HCT116 (cell line): ENCODE measurements around the gene IGF2BP3. TPM values are rescaled to one million over a fixed set of nuclear protein-coding genes. Genes with fewer than 3 reads are reported as not detected.
"Not testable (repeated sequence)": the region's sequence is repeated elsewhere in the genome, so short reads cannot be mapped to it uniquely, and the experiment has no call there.

Source experiments
- ATAC-seq: fragments of 200-7000 bp; cut with Tn5 transposase; 2 replicates; pipeline ENCODE4 v1.9.1; 2020; ENCODE audit warnings: mild to moderate bottlenecking, moderate library complexity
- BruUV-seq: library from RNA; stranded (reverse); fragments of 400-500 nt; replicated peaks from 2 replicates; lab custom pipeline; 2021; lab: Mats Ljungman, UMichigan
- CTCF ChIA-PET: fragments of 300-600 bp; sonication (Branson Sonifier 250); formaldehyde crosslinking; loops from one replicate; lab custom pipeline; 2021; ENCODE audit warnings: antibody characterized with exemption; lab: Charles Lee
- POLR2A ChIA-PET: fragments of 300-600, 350-600 bp; sonication (Branson Sonifier 250); formaldehyde crosslinking; loops from one replicate; lab custom pipeline; 2021; ENCODE audit warnings: antibody characterized with exemption; lab: Charles Lee
- RAD21 ChIA-PET, 2 experiments: fragments of 300-600 bp; sonication (Branson Sonifier 250); formaldehyde crosslinking; loops; one replicate each; lab custom pipeline; 2023; ENCODE audit warnings: low total read pairs in 2 of 2; ENCODE audit not compliant: uncharacterized antibody in 2 of 2, unreplicated experiment in 2 of 2, low non-redundant PET in 1 of 2; lab: Charles Lee
- DNase-seq: peaks from one replicate; pipeline ENCODE4 v3.0.0-alpha.2; 2010; ENCODE audit warnings: low read depth, low spot score
- H2AFZ ChIP-seq: fragments of 200-600 bp; shearing (Covaris generic), sonication (generic); 2 replicates; pipeline ENCODE4 v1.6.1; 2017; ENCODE audit warnings: low read depth, mixed run types, mixed read lengths, antibody characterized with exemption, low read length; ENCODE audit not compliant: poor library complexity, severe bottlenecking
- H3K27ac ChIP-seq: 2 replicates; pipeline ENCODE4 v1.5.1; 2012; ENCODE audit warnings: low read depth, low read length
- H3K27me3 ChIP-seq: fragments of 200-600 bp; sonication (generic); 2 replicates; pipeline ENCODE4 v1.6.1; 2016; ENCODE audit warnings: mixed run types, low read length, mixed read lengths; ENCODE audit not compliant: insufficient read depth
- H3K36me3 ChIP-seq, 2 experiments: fragments of 200-500 bp in 1 of 2; fragments of 200-600 bp in 1 of 2; sonication (Bioruptor generic) in 1 of 2; sonication (generic) in 1 of 2; 2 replicates each; pipeline versions ENCODE4 v1.5.1 to v1.6.1; 2014 to 2016; ENCODE audit warnings: low read length in 2 of 2, inconsistent platforms in 1 of 2, mixed read lengths in 1 of 2, mixed run types in 1 of 2; ENCODE audit not compliant: insufficient read depth in 2 of 2, control insufficient read depth in 1 of 2
- H3K4me1 ChIP-seq, 2 experiments: fragments of 200-600 bp in 1 of 2; sonication (generic) in 1 of 2; 2 replicates each; pipeline versions ENCODE4 v1.5.1 to v1.6.1; 2012 to 2017; ENCODE audit warnings: low read length in 2 of 2, inconsistent platforms in 1 of 2, mild to moderate bottlenecking in 1 of 2, mixed read lengths in 1 of 2, mixed run types in 1 of 2, moderate library complexity in 1 of 2; ENCODE audit not compliant: insufficient read depth in 2 of 2, control insufficient read depth in 1 of 2
- H3K4me2 ChIP-seq: fragments of 200-600 bp; sonication (generic); 2 replicates; pipeline ENCODE4 v1.6.1; 2017; ENCODE audit warnings: mixed run types, low read length, mixed read lengths
- H3K4me3 ChIP-seq, 2 experiments: fragments of 200-600 bp in 1 of 2; sonication (generic) in 1 of 2; replicated peaks in 1 of 2; 2 replicates each; pipeline ENCODE4 v1.5.1; 2011 to 2016; ENCODE audit warnings: low read length in 2 of 2, control low read depth in 1 of 2, low read depth in 1 of 2, mild to moderate bottlenecking in 1 of 2, mixed read lengths in 1 of 2, mixed run types in 1 of 2
- H3K79me2 ChIP-seq: fragments of 200-600 bp; sonication (generic); 2 replicates; pipeline ENCODE4 v1.6.1; 2017; ENCODE audit warnings: mild to moderate bottlenecking, mixed run types, low read length, moderate library complexity, mixed read lengths; ENCODE audit not compliant: insufficient read depth
- H3K9ac ChIP-seq: fragments of 200-600 bp; sonication (generic); 2 replicates; pipeline ENCODE4 v1.6.1; 2016; ENCODE audit warnings: low read length, mixed read lengths
- H3K9me2 ChIP-seq: fragments of 200-600 bp; sonication (generic), shearing (Covaris generic); 2 replicates; pipeline ENCODE4 v1.6.1; 2017; ENCODE audit warnings: mixed run types, mild to moderate bottlenecking, moderate library complexity; ENCODE audit not compliant: insufficient read depth
- H3K9me3 ChIP-seq, 2 experiments: fragments of 200-500 bp in 1 of 2; fragments of 200-600 bp in 1 of 2; sonication (Bioruptor generic) in 1 of 2; sonication (generic) in 1 of 2; 2 replicates each; pipeline ENCODE4 v1.6.1; 2014 to 2017; ENCODE audit warnings: low read length in 2 of 2, mixed read lengths in 2 of 2, inconsistent platforms in 1 of 2, low read depth in 1 of 2, mild to moderate bottlenecking in 1 of 2, mixed run types in 1 of 2, moderate library complexity in 1 of 2; ENCODE audit not compliant: control insufficient read depth in 1 of 2, insufficient read depth in 1 of 2
- H4K20me1 ChIP-seq: fragments of 200-600 bp; sonication (generic), shearing (Covaris generic); 2 replicates; pipeline ENCODE4 v1.6.1; 2017; ENCODE audit warnings: mixed run types, mild to moderate bottlenecking, moderate library complexity; ENCODE audit not compliant: insufficient read depth
- ATF3 ChIP-seq: IDR thresholded peaks from 2 replicates; pipeline ENCODE4 v1.6.1; 2012
- CBX3 ChIP-seq: IDR thresholded peaks from 2 replicates; pipeline ENCODE4 v1.6.1; 2012; ENCODE audit warnings: low read depth
- CEBPB ChIP-seq: IDR thresholded peaks from 2 replicates; pipeline ENCODE4 v1.6.1; 2012; ENCODE audit warnings: low read depth
- EZH2phosphoT487 ChIP-seq: fragments of 200-600 bp; IDR thresholded peaks from 2 replicates; pipeline ENCODE4 v1.6.1; 2018; ENCODE audit warnings: antibody characterized with exemption, borderline replicate concordance
- FOSL1 ChIP-seq: IDR thresholded peaks from 2 replicates; pipeline ENCODE4 v1.6.1; 2012; ENCODE audit warnings: low read depth
- MAX ChIP-seq: IDR thresholded peaks from 2 replicates; pipeline ENCODE4 v1.6.1; 2012
- POLR2A ChIP-seq: IDR thresholded peaks from 2 replicates; pipeline ENCODE4 v1.7.0; 2011; ENCODE audit warnings: borderline replicate concordance; ENCODE audit not compliant: insufficient read depth, insufficient read length; ENCODE audit errors: extremely low read depth
- RAD21 ChIP-seq: IDR thresholded peaks from 2 replicates; pipeline ENCODE4 v1.6.1; 2012; ENCODE audit warnings: low read depth, mild to moderate bottlenecking
- REST ChIP-seq: IDR thresholded peaks from 2 replicates; pipeline ENCODE4 v1.6.1; 2012; ENCODE audit warnings: low read depth
- SIN3A ChIP-seq: IDR thresholded peaks from 2 replicates; pipeline ENCODE4 v1.6.1; 2012; ENCODE audit warnings: low read depth
- SP1 ChIP-seq: IDR thresholded peaks from 2 replicates; pipeline ENCODE4 v1.6.1; 2012; ENCODE audit warnings: low read depth
- SRF ChIP-seq: IDR thresholded peaks from 2 replicates; pipeline ENCODE4 v1.6.1; 2012; ENCODE audit warnings: low read depth
- TCF7L2 ChIP-seq: IDR thresholded peaks from 2 replicates; pipeline ENCODE4 v1.7.0; 2011; ENCODE audit warnings: borderline replicate concordance, inconsistent platforms; ENCODE audit not compliant: insufficient read depth, insufficient read length; ENCODE audit errors: extremely low read depth
- YY1 ChIP-seq: IDR thresholded peaks from 2 replicates; pipeline ENCODE4 v1.6.1; 2011; ENCODE audit warnings: low read length, low read depth, moderate library complexity, mild to moderate bottlenecking; ENCODE audit not compliant: insufficient replicate concordance; ENCODE audit errors: extremely low read depth
- ZFX ChIP-seq: fragments of 450-650 bp; IDR thresholded peaks from 2 replicates; pipeline ENCODE4 v1.6.1; 2017
- ZNF274 ChIP-seq: fragments of 200-500 bp; sonication (Bioruptor generic); IDR thresholded peaks from 2 replicates; pipeline ENCODE4 v1.6.1; 2014; ENCODE audit warnings: mild to moderate bottlenecking, low read depth, low read length, inconsistent platforms
- intact Hi-C: fragments of 100-400 bp; cut with micrococcal nuclease; formaldehyde crosslinking; loops from 2 replicates; pipeline ENCODE4 v1.10.0; 2022
- total RNA-seq: library from RNA; stranded (reverse); gene quantifications from one replicate; pipeline ENCODE4 v1.2.1, GENCODE V29; 2021; ENCODE audit not compliant: unreplicated experiment

The IGF2BP3 gene
- total RNA-seq, 1 experiment from 2014 or later: 79.1 TPM

GRCh38 chr7:23410446-23411183 is 59.7 kb downstream of the IGF2BP3 start:
- H3K27ac ChIP-seq: no peak overlapping the region
- DNase-seq: no peak
- BruUV-seq: no TSS peak
- H2AFZ ChIP-seq: no peak overlapping the region
- ChIA-PET RAD21 (no interaction called here), CTCF (no interaction called here), POLR2A (no interaction called here)
- no peaks in the 10 kb centered on the region for H3K27me3 ChIP-seq
- no peak overlapping the region for H3K9ac ChIP-seq
- H3K9me2 ChIP-seq: no peaks in the 10 kb centered on the region
- peaks cover 0 to 8% of the 10 kb centered on the region in 2 experiments; a peak in 1 of 4 replicates for H3K4me1 ChIP-seq
- no peaks in the 10 kb centered on the region for H3K9me3 ChIP-seq
- no peaks in the 10 kb centered on the region for H4K20me1 ChIP-seq
- no peak for TF ChIP-seq TCF7L2
- no peak for TF ChIP-seq ZNF274
- TF ChIP-seq CEBPB: no peak
- no peak for TF ChIP-seq POLR2A
- TF ChIP-seq MAX: no peak
- TF ChIP-seq ZFX: no peak
- TF ChIP-seq YY1: no peak
- no peak for TF ChIP-seq FOSL1
- TF ChIP-seq RAD21: no peak
- no peak for TF ChIP-seq SP1
- TF ChIP-seq CBX3: no peak
- no peak for TF ChIP-seq ATF3
- no peak for TF ChIP-seq REST
- no peak for TF ChIP-seq SIN3A
- TF ChIP-seq EZH2phosphoT487: no peak
- no peak for TF ChIP-seq SRF
- H3K79me2 ChIP-seq: peaks cover 70% of the 10 kb centered on the region
- ATAC-seq: no peak
- intact Hi-C loops: no loop called here
- H3K4me2 ChIP-seq: no peak overlapping the region
- H3K36me3 ChIP-seq: peaks cover 32 to 44% of the 10 kb centered on the region in 2 experiments
- no peak overlapping the region for H3K4me3 ChIP-seq

- ATAC-seq, BruUV-seq, intact Hi-C loops, DNase-seq, H3K4me1 ChIP-seq, POLR2A ChIA-PET, H3K9me3 ChIP-seq, H3K27me3 ChIP-seq, CTCF ChIA-PET, H3K9me2 ChIP-seq, H4K20me1 ChIP-seq, H3K4me2 ChIP-seq, H3K9ac ChIP-seq, H3K4me3 ChIP-seq, H2AFZ ChIP-seq, H3K27ac ChIP-seq: not testable (repeated sequence)
- peaks cover 74% of the 10 kb centered on the region for H3K79me2 ChIP-seq
- RAD21 ChIA-PET: interaction anchor here in 1 of 2 experiments (0.7 kb wide), 1 partner anchor 63 kb away, joined by 4 read pairs; no protein-coding TSS in a partner anchor
- H3K36me3 ChIP-seq: peaks cover 16 to 37% of the 10 kb centered on the region in 2 experiments
These were observed 63.7 kb downstream of the IGF2BP3 start for GRCh38 chr7:23406564-23406963.
